ENCODE measurements around the gene PRELID2. TPM values are rescaled to one million over a fixed set of nuclear protein-coding genes. Genes with fewer than 3 reads are reported as not detected.
A peak's percentile ranks its signal among the peaks of the same experiment; 100 is the strongest.
"Not testable (repeated sequence)": the region's sequence is repeated elsewhere in the genome, so short reads cannot be mapped to it uniquely, and the experiment has no call there.

The PRELID2 gene
- total RNA-seq, 1 experiment from 2014 or later = 55.9 TPM

DNA sequence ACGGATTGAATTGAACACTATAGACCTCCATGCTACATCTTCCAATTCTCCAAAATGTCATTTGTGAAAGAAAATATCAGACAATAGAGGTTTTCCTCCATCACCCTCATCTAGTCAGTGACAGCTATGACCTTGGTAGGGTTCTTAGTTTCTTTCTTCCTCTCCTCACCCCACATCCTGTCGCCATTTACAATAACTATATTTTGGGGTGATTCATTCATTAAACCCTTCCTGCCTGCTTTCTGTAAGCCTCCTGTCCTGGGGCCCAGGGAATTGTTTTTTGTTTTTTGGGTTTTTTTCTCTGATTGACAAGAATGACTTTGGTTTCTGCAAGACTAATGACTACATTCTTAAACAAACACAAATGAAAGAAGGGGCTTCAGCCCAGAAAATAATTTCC, 82.6 kb downstream of the PRELID2 start:
- no peak for DNase-seq (ENCODE audit: low spot score)

DNA sequence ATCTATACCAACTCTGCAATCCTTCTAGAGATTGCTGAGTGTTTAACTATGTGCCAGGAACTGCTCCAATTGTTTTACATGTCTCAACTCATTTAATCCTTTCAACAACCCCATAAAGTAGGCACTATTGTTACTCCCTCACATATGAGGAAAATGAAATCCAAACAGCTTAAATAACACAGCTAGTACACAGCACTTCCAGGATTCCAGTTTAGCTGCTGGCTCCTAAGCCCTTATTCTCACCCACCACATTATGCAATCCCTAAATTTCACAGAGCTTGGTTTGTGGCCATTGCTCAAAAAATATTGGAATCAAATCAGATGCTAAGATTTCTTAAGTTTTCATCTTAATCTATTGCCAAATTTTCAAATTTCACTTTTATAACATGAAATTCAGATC, 84.9 kb downstream of the PRELID2 start:
- no peak for DNase-seq (ENCODE audit: low spot score)

DNA sequence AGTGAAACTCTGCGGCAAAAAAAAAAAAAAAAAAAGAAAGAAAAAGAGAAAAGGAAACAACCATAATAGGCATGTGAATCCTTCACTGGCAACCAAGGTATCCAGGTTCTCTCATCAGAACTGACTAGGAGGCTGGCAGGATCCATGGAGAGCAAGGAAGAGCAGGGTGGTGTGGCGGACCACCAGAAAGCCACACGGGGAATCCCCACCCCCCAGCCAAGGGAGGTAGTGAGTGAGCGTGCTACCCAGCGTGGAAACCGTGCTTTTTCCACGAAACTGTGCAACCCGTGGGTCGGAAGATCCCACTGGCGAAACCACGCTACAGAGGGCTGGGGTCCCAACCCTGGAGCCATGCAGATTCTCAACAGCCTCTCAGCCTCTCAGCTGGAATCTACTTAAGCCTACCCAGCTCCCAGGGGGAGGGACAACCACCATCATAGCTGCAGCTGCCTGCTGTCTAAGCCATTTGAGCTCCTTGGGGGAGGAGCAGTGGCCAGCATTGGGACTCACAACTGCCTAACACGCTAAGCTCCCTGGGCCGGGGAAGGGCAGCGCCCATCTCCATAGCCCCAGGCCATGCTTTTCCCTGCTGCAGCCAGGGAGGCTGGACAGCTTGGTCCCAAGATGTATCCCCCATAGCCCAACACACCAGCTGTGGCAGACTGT, 91.6 kb downstream of the PRELID2 start:
- DNase-seq (ENCODE audit: low spot score) = no peak

DNA sequence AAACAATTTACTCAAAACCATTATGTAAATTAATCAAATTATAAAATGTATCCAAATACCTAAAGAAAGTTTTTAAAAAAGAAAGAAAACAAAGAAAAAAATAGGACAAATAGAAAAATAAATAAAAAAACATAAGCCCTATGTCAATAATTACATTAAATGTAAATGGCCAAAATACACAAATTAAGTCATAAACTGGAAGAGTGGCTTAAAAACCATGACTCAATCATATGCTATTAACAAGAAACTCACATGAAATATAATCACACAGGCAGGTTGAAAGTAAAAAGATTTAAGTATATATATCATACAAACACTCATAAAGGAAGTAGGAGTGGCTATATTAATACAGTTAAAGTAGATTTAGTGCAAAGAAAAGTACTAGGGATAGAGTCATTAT, 95.3 kb downstream of the PRELID2 start:
- no peak for DNase-seq (ENCODE audit: low spot score)

DNA sequence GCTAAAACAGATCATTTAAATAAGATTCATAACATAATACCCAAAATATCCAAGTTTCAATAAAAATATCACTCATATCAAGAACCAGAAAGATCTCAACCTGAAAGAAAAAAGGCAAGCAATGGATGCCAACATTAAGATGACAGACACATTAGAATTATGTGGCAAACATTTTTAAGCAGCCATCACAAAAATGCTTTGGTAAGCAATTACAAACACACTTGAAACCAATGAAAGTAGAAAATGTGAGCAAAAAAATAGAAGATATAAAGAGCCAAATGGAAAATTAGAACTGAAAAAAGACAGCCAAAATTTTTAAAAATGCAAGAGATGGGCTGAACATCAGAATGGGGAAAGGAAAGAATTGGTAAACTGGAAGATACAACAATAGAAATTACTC, 96.9 kb downstream of the PRELID2 start:
- DNase-seq (ENCODE audit: low spot score) = no peak

DNA sequence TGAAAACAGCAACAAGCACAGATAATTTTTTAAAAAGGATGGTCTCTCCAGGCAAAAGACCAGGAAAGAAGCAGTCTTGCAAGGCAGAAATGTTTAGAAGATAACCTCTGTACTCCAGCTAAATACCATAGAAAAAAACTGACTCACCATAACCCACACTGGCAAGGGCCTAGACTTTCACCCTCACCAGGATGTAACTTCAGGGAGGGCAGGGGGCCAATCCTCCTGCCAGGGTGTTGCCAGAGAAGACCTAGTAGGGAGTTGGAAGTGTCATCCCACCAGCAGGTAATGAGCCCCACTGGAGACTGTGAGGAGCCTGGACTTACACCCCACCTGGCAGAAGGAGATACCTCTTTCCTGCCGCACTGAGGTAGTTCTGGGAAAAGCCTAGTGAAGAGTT, 97.6 kb downstream of the PRELID2 start:
- no peak for DNase-seq (ENCODE audit: low spot score)

DNA sequence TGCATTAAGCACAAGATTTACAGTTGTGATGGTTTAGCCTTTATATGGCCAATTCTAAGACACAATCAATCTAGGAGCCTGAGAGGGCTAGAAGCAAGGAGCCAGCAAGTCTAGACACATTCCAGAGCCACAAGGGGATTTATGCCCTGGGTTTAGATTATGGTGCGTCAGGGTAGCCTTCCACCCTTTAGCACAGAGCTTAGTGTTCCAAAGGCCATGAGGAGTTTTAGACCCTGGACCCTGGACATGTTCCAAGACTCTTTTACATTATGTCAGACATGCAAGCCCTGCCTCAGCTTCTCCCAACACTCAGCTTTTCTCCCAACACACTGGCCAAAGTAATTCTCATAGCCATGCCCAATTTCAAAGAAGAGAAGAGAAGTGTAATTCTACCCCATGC, 105.2 kb downstream of the PRELID2 start:
- not testable (repeated sequence) for DNase-seq (ENCODE audit: low spot score)

DNA sequence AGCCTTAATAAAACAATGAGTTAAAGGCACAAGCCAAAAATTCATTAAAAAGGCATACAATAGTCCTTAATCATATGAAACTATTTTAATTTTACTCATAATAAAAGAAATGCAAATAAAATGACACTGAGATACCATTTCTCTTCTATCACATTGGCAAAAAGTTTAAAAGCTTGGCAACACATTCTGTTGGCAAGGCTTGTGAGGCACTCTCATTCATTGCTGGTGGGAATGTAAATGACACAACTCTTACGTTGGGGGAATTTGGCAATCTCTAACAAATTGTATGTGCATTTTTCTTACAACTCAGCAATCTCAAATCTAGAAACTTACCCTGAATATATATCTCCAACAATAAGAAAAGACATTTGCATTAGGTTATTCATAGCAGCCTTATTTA, 111.6 kb downstream of the PRELID2 start:
- no peak for DNase-seq (ENCODE audit: low spot score)

DNA sequence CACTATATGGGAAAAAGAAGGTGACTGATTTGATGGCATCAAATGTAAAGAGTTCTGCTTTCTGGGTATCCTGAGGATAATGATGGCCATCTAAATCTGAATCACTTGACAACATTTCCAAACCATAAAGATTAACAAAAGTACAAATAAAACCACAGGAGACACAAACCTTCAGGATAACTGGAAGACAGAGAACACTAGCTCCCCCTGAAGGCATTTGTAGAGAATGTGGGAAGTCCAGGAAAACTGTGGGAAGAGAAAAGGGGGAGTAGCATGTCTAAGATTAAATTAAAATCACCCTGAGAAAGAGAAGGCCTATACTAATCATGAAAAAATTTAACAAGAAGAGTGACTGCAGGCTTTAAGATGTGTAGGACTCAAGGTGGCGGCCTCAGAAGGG, 116.2 kb downstream of the PRELID2 start:
- peak; percentile 46 for DNase-seq (ENCODE audit: low spot score)

DNA sequence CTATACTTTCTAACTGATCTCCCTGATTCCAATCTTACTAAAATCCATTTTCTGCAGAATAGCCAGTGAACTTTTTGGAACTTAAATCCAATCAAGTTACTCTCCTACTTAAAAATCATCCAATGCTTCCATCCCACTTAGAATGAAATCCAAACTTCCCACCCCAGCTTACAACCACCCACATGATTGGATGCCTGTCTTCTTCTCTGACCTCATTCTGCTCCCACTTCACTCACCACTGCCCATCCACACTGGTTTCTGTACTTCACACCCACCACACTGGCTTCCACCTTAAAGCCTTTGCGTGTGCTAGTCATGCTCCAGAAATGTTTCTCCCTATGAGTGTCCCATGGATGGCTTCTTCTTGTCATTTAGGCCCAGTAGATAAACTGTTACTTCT, 119.7 kb downstream of the PRELID2 start:
- DNase-seq (ENCODE audit: low spot score) = no peak

DNA sequence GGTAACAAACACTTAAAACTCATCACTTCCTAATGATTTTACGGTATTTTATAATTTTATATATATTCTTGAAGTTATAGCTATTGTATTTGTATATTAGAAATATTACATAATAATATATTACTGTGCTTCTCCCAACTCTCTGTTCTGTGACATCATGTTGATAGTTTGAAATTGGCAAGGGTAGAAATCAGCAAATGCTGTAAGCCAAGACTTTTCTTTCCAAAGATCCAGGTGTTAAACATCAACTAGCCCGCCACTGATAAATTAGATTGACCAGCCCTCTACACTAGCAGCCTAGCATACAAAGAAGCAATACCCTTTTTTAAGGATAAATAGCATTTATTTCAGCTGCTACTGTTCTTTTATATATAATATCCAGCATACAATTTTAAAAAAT, 122.9 kb downstream of the PRELID2 start:
- DNase-seq (ENCODE audit: low spot score) = no peak

DNA sequence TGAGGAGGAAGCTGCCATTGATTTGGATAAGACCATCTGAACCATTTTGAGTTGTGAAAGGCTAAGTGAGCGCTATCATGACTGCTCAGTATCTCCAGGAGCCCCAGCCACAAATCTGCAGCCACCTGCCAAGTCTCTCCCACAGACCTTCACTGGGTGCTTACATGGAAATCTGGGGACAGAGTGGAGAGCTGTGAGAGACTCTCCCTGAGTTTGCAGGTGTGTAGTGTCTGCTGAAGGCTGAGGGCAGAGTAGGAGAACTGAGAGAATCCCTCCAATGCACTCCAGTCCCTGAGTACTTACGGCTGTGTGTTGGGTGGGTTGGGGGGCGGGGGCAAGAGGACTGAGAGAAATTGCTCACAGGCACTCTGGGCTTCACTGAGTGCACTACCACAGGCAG, 123.7 kb downstream of the PRELID2 start:
- DNase-seq (ENCODE audit: low spot score) = no peak

Other genes starting within 250 kb of the PRELID2 start
- not detected in 2 replicates for gene GRXCR2, start 37.7 kb upstream of the PRELID2 start, total RNA-seq (2014; rRNA removed; shearing (Covaris generic))
- gene SH3RF2, start 101.2 kb upstream of the PRELID2 start, total RNA-seq (2014; rRNA removed; shearing (Covaris generic)) = 13.9 and 15.9 TPM in 2 replicates

Measured in HT-29 (cell line).